B cell (primary cell): Measurements from ENCODE around the gene TSPAN5.

Source experiments
- EZH2 ChIP-seq: IDR thresholded peaks from 2 replicates; pipeline ENCODE4 v1.6.1; 2012; ENCODE audit warnings: borderline replicate concordance, low read depth, mild to moderate bottlenecking, moderate library complexity, low read length; ENCODE audit not compliant: insufficient read depth, poor library complexity, severe bottlenecking
- TF ChIP-seq, protein P1 (sequence below): fragments of 200-600 bp; IDR thresholded peaks from one replicate; pipeline ENCODE4 v1.8.0; 2022; ENCODE audit warnings: antibody characterized with exemption, mild to moderate bottlenecking

DNA sequence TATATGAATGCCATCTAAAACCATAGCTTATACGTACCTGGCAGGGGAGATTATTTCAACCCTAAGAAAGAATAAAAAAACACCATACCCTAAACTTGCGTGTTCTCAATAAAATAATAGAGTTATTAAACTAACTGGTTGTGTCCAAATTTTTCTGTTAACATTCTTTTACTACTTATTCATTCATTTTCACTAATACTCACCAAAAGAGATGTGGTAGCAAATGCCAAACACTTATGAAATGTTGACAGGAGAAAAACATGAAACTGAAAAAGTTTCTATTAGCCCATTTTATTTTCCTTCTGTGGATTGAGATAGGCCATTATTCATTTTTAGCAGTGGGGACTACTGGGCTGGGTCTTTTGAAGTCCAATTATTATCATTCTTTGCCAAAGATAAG lies 102.0 kb downstream of the TSPAN5 start:
- TF ChIP-seq, protein P1, sequence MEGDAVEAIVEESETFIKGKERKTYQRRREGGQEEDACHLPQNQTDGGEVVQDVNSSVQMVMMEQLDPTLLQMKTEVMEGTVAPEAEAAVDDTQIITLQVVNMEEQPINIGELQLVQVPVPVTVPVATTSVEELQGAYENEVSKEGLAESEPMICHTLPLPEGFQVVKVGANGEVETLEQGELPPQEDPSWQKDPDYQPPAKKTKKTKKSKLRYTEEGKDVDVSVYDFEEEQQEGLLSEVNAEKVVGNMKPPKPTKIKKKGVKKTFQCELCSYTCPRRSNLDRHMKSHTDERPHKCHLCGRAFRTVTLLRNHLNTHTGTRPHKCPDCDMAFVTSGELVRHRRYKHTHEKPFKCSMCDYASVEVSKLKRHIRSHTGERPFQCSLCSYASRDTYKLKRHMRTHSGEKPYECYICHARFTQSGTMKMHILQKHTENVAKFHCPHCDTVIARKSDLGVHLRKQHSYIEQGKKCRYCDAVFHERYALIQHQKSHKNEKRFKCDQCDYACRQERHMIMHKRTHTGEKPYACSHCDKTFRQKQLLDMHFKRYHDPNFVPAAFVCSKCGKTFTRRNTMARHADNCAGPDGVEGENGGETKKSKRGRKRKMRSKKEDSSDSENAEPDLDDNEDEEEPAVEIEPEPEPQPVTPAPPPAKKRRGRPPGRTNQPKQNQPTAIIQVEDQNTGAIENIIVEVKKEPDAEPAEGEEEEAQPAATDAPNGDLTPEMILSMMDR = no peak
- no peak for TF ChIP-seq EZH2
